Measurements from ENCODE around the gene MYO5A. TPM values are rescaled to one million over a fixed set of nuclear protein-coding genes. Genes with fewer than 3 reads are reported as not detected.

The MYO5A gene
- total and polyA plus RNA-seq, 9 of the 15 experiments (the other 6 are each of a cell fraction or from before 2014, with no cell fraction given), result 0.03 to 0.82 (median 0.40) TPM

- intact Hi-C loops (cut with micrococcal nuclease) (no loop called here), in situ Hi-C loops (cut with MboI) (no loop called here)
- ChIA-PET CTCF (ENCODE audit: low intra/inter-chr PET ratio) (interaction anchor here (0.6 kb wide), 1 partner anchor 427 kb away, joined by 4 read pairs; no protein-coding TSS in a partner anchor), POLR2A (no interaction called here)
- Histone ChIP-seq H3K36me3 (ENCODE audit: control insufficient read depth, insufficient read depth, low read length) (no peaks in the 10 kb centered on the region), H3K9ac (ENCODE audit: insufficient read depth in 1 of 2, low read depth in 2 of 2, low read length in 2 of 2) (no peak overlapping the region), H3K4me1 (replicated peaks in 1 of 2; ENCODE audit: control insufficient read depth in 2 of 2, insufficient read depth in 2 of 2, low read length in 2 of 2) (no peaks in the 10 kb centered on the region), H3K9me3 (replicated peaks; ENCODE audit: control insufficient read depth, insufficient read depth, low read depth, low read length) (no peaks in the 10 kb centered on the region), H3K4me3 (no peak overlapping the region), H3K4me2 (ENCODE audit: insufficient read depth, low read length) (no peak overlapping the region), H4K20me1 (replicated peaks; ENCODE audit: control insufficient read depth, insufficient read depth, low read length) (no peaks in the 10 kb centered on the region), H3K27ac (ENCODE audit: extremely low read depth, low read depth, low read length) (no peak overlapping the region), H3K27me3 (ENCODE audit: control insufficient read depth in 2 of 2, insufficient read depth in 2 of 2, low read length in 2 of 2) (peaks cover 5 to 16% of the 10 kb centered on the region in 2 experiments; a peak in 4 of 5 replicates), H3K9me1 (ENCODE audit: control insufficient read depth, insufficient read depth, low read length) (no peaks in the 10 kb centered on the region), H2AFZ (ENCODE audit: low read depth, low read length) (no peak overlapping the region), H3K79me2 (ENCODE audit: control insufficient read depth, insufficient read depth, low read length) (no peaks in the 10 kb centered on the region)
- ATAC-seq (no peak), DNase-seq (ENCODE audit: extremely low read depth in 1 of 4, low spot score in 3 of 4) (no peak), FAIRE-seq (no peak)
- 0% methylated on average over 1 of the region's 1 CpG for WGBS (ENCODE audit: insufficient coverage, low coverage, missing lambda C conversion rate)
- no TSS peak for BruUV-seq (replicated peaks)
- TF ChIP-seq FOXA3 (CRISPR knock-in tag; conservative IDR thresholded peaks at IDR 0.05 in 1 of 2, IDR thresholded peaks at IDR 0.05 in 1 of 2), result no peak
- TF ChIP-seq PURB (CRISPR knock-in tag; IDR thresholded peaks at IDR 0.05; ENCODE audit: low read depth), result no peak
- TF ChIP-seq, protein P1, sequence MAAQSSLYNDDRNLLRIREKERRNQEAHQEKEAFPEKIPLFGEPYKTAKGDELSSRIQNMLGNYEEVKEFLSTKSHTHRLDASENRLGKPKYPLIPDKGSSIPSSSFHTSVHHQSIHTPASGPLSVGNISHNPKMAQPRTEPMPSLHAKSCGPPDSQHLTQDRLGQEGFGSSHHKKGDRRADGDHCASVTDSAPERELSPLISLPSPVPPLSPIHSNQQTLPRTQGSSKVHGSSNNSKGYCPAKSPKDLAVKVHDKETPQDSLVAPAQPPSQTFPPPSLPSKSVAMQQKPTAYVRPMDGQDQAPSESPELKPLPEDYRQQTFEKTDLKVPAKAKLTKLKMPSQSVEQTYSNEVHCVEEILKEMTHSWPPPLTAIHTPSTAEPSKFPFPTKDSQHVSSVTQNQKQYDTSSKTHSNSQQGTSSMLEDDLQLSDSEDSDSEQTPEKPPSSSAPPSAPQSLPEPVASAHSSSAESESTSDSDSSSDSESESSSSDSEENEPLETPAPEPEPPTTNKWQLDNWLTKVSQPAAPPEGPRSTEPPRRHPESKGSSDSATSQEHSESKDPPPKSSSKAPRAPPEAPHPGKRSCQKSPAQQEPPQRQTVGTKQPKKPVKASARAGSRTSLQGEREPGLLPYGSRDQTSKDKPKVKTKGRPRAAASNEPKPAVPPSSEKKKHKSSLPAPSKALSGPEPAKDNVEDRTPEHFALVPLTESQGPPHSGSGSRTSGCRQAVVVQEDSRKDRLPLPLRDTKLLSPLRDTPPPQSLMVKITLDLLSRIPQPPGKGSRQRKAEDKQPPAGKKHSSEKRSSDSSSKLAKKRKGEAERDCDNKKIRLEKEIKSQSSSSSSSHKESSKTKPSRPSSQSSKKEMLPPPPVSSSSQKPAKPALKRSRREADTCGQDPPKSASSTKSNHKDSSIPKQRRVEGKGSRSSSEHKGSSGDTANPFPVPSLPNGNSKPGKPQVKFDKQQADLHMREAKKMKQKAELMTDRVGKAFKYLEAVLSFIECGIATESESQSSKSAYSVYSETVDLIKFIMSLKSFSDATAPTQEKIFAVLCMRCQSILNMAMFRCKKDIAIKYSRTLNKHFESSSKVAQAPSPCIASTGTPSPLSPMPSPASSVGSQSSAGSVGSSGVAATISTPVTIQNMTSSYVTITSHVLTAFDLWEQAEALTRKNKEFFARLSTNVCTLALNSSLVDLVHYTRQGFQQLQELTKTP (IDR thresholded peaks at IDR 0.05; ENCODE audit: low read depth in 1 of 2, partially characterized antibody in 2 of 2), result no peak
- no peak for TF ChIP-seq OTX1 (CRISPR knock-in tag; IDR thresholded peaks at IDR 0.05)
- no peak for TF ChIP-seq HIVEP1 (CRISPR knock-in tag; IDR thresholded peaks at IDR 0.05)
- TF ChIP-seq BRD4 (IDR thresholded peaks at IDR 0.05), result no peak
- no peak for TF ChIP-seq SMARCE1 (IDR thresholded peaks at IDR 0.05)
- TF ChIP-seq SRSF3 (IDR thresholded peaks at IDR 0.05; ENCODE audit: insufficient read depth, low read length), result no peak
- TF ChIP-seq GTF3C2 (IDR thresholded peaks at IDR 0.05; ENCODE audit: borderline replicate concordance, extremely low read depth, insufficient read length), result no peak
- TF ChIP-seq NFATC3 (IDR thresholded peaks at IDR 0.05), result no peak
- no peak for TF ChIP-seq POLR2AphosphoS2 (IDR thresholded peaks at IDR 0.05; ENCODE audit: low read length)
- TF ChIP-seq, protein P2, sequence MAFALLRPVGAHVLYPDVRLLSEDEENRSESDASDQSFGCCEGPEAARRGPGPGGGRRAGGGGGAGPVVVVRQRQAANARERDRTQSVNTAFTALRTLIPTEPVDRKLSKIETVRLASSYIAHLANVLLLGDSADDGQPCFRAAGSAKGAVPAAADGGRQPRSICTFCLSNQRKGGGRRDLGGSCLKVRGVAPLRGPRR (CRISPR knock-in tag; IDR thresholded peaks at IDR 0.05), result no peak
- no peak for TF ChIP-seq PPARD (CRISPR knock-in tag; IDR thresholded peaks at IDR 0.05)
- no peak for TF ChIP-seq MCM7 (IDR thresholded peaks at IDR 0.05)
- TF ChIP-seq SRSF1 (IDR thresholded peaks at IDR 0.05; ENCODE audit: low read depth, low read length), result no peak
These were observed 204.6 kb downstream of the MYO5A start for GRCh38 chr15:52324109-52324508.

Measured in K562 (cell line).